Bronchial epithelial cell (primary cell): ENCODE measurements around the gene VTCN1. TPM values are rescaled to one million over a fixed set of nuclear protein-coding genes. Genes with fewer than 3 reads are reported as not detected.

Source experiments
- DNase-seq: peaks from one replicate; pipeline ENCODE4 v3.0.0-alpha.2; 2010; ENCODE audit warnings: low read depth
- FAIRE-seq: peaks from 2 replicates; lab custom pipeline; 2011; peaks lifted over from hg19 to GRCh38; lab: Jason Lieb, UNC
- H3K27me3 ChIP-seq: 2 replicates; pipeline ENCODE4 v1.5.1; 2011; ENCODE audit warnings: low read length; ENCODE audit not compliant: control insufficient read depth, insufficient read depth
- H3K36me3 ChIP-seq: 2 replicates; pipeline ENCODE4 v1.5.1; 2011; ENCODE audit warnings: low read length; ENCODE audit not compliant: control insufficient read depth, insufficient read depth
- H3K4me3 ChIP-seq: 2 replicates; pipeline ENCODE4 v1.5.1; 2011; ENCODE audit warnings: mild to moderate bottlenecking, low read depth, low read length, control low read depth
- CTCF ChIP-seq: IDR thresholded peaks from 2 replicates; pipeline ENCODE4 v1.5.1; 2011; ENCODE audit warnings: mild to moderate bottlenecking, moderate library complexity, low read length, control low read depth, inconsistent platforms; ENCODE audit not compliant: insufficient read depth, severe bottlenecking
- total RNA-seq: library from RNA; depleted of rRNA; stranded (reverse); fragments of >200 nt; gene quantifications from 2 replicates; pipeline ENCODE4 v1.2.1, GENCODE V29; 2014

The VTCN1 gene
- total RNA-seq, 1 donor from 2014 or later, result 0.26 TPM

GRCh38 chr1:117117697-117118096 is 93.0 kb downstream of the VTCN1 start:
- no peak for DNase-seq
- Histone ChIP-seq H3K36me3 (peaks cover 1% of the 10 kb centered on the region), H3K4me3 (no peak overlapping the region), H3K27me3 (no peaks in the 10 kb centered on the region)
- no peak for FAIRE-seq
- no peak for TF ChIP-seq CTCF

GRCh38 chr1:117116784-117117130 is 94.0 kb downstream of the VTCN1 start:
- Histone ChIP-seq H3K4me3 (no peak overlapping the region), H3K27me3 (no peaks in the 10 kb centered on the region), H3K36me3 (peaks cover 1% of the 10 kb centered on the region)
- DNase-seq (no peak), FAIRE-seq (no peak)
- TF ChIP-seq CTCF, result no peak

GRCh38 chr1:117116090-117116783 is 94.5 kb downstream of the VTCN1 start:
- Histone ChIP-seq H3K4me3 (no peak overlapping the region), H3K36me3 (peaks cover 1% of the 10 kb centered on the region), H3K27me3 (no peaks in the 10 kb centered on the region)
- no peak for TF ChIP-seq CTCF
- FAIRE-seq (no peak), DNase-seq (no peak)

GRCh38 chr1:117114877-117115276 is 95.8 kb downstream of the VTCN1 start:
- FAIRE-seq, result no peak
- Histone ChIP-seq H3K4me3 (no peak overlapping the region), H3K27me3 (no peaks in the 10 kb centered on the region), H3K36me3 (peaks cover 1% of the 10 kb centered on the region)
- no peak for TF ChIP-seq CTCF
- DNase-seq, result no peak

- DNase-seq (no peak), FAIRE-seq (no peak)
- H3K36me3 ChIP-seq, result peaks cover 1% of the 10 kb centered on the region
- no peak overlapping the region for H3K4me3 ChIP-seq
- no peaks in the 10 kb centered on the region for H3K27me3 ChIP-seq
- TF ChIP-seq CTCF, result no peak
These were observed 97.5 kb downstream of the VTCN1 start for GRCh38 chr1:117113199-117113598.
